Measurements from ENCODE around the gene ACTR2.

DNA sequence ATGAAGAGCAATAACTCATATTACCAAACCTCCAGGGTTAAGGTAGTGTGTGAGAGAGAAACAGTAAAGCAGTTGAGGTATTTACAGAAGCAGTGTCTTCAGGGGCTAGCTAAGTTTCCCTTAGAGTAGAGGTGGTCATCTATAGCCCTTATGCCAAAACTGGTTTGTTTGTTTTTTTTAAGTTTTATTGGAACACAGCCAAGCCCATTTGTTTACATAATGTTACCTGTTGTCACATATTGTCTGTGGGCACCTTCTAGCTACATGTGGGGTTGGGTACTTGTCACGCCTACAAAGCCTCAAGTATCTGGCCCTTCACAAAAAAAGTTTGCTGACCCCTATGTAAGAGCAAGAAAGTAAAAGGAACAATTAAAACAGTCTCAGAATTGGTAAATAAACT lies 39.4 kb downstream of the ACTR2 start:
- TF ChIP-seq, protein P1, sequence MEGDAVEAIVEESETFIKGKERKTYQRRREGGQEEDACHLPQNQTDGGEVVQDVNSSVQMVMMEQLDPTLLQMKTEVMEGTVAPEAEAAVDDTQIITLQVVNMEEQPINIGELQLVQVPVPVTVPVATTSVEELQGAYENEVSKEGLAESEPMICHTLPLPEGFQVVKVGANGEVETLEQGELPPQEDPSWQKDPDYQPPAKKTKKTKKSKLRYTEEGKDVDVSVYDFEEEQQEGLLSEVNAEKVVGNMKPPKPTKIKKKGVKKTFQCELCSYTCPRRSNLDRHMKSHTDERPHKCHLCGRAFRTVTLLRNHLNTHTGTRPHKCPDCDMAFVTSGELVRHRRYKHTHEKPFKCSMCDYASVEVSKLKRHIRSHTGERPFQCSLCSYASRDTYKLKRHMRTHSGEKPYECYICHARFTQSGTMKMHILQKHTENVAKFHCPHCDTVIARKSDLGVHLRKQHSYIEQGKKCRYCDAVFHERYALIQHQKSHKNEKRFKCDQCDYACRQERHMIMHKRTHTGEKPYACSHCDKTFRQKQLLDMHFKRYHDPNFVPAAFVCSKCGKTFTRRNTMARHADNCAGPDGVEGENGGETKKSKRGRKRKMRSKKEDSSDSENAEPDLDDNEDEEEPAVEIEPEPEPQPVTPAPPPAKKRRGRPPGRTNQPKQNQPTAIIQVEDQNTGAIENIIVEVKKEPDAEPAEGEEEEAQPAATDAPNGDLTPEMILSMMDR (conservative IDR thresholded peaks at IDR 0.05; ENCODE audit: low read depth, low read length) = no peak
- TF ChIP-seq EZH2 (IDR thresholded peaks at IDR 0.05; ENCODE audit: borderline replicate concordance, low read depth, low read length, poor library complexity, severe bottlenecking) = no peak
